ENCODE measurements around the gene FOXP1. TPM values are rescaled to one million over a fixed set of nuclear protein-coding genes. Genes with fewer than 3 reads are reported as not detected.

Gene FOXP1
- total and polyA plus RNA-seq, 2 experiments from 2014 or later, result 76.8 to 99.8 TPM

- H3K36me3 ChIP-seq (replicated peaks; ENCODE audit: insufficient read depth, low read depth), result no peaks in the 10 kb centered on the region
- no peak for DNase-seq (ENCODE audit: low spot score)
- no peak for TF ChIP-seq CTCF (IDR thresholded peaks at IDR 0.05; ENCODE audit: poor library complexity)
- no peak for TF ChIP-seq EZH2phosphoT487 (IDR thresholded peaks at IDR 0.05; ENCODE audit: low read depth, severe bottlenecking, unreplicated experiment)
- TF ChIP-seq EZH2 (IDR thresholded peaks at IDR 0.05; ENCODE audit: borderline replicate concordance), result no peak
- no peak overlapping the region for H3K27ac ChIP-seq
- H2AFZ ChIP-seq, result no peak overlapping the region
- no peaks in the 10 kb centered on the region for H3K9me3 ChIP-seq (ENCODE audit: low read depth)
- H3K4me3 ChIP-seq, result no peak overlapping the region
- no peaks in the 10 kb centered on the region for H3K4me1 ChIP-seq (ENCODE audit: insufficient read depth)
- H3K79me2 ChIP-seq, result peaks cover 25% of the 10 kb centered on the region
- H4K20me1 ChIP-seq (ENCODE audit: insufficient read depth, poor library complexity, severe bottlenecking), result no peaks in the 10 kb centered on the region
- H3K9me2 ChIP-seq (replicated peaks; ENCODE audit: insufficient read depth), result no peaks in the 10 kb centered on the region
- no peak overlapping the region for H3K4me2 ChIP-seq
- no peaks in the 10 kb centered on the region for H3K27me3 ChIP-seq
Measured at GRCh38 chr3:71374582-71374981, 208.9 kb downstream of the FOXP1 start.

- Histone ChIP-seq H3K27ac (peak overlapping the region; percentile 2), H3K4me3 (no peak overlapping the region), H3K9me2 (replicated peaks; ENCODE audit: insufficient read depth) (no peaks in the 10 kb centered on the region), H2AFZ (no peak overlapping the region), H3K9me3 (ENCODE audit: low read depth) (no peaks in the 10 kb centered on the region), H3K4me1 (ENCODE audit: insufficient read depth) (no peaks in the 10 kb centered on the region), H4K20me1 (ENCODE audit: insufficient read depth, poor library complexity, severe bottlenecking) (no peaks in the 10 kb centered on the region), H3K27me3 (no peaks in the 10 kb centered on the region), H3K36me3 (replicated peaks; ENCODE audit: insufficient read depth, low read depth) (no peaks in the 10 kb centered on the region), H3K4me2 (no peak overlapping the region), H3K79me2 (peaks cover 34% of the 10 kb centered on the region)
- WGBS (ENCODE audit: low lambda C conversion rate, missing lambda C conversion rate), result 81% methylated on average over 6 of the region's 6 CpGs
- no peak for TF ChIP-seq EZH2phosphoT487 (IDR thresholded peaks at IDR 0.05; ENCODE audit: low read depth, severe bottlenecking, unreplicated experiment)
- no peak for TF ChIP-seq CTCF (IDR thresholded peaks at IDR 0.05; ENCODE audit: poor library complexity)
- TF ChIP-seq EZH2 (IDR thresholded peaks at IDR 0.05; ENCODE audit: borderline replicate concordance), result no peak
- no peak for DNase-seq (ENCODE audit: low spot score)
Measured at GRCh38 chr3:71372911-71373637, 210.5 kb downstream of the FOXP1 start.

GRCh38 chr3:71372241-71372768, 211.2 kb downstream of the FOXP1 start:
- H3K4me2 ChIP-seq, result peak overlapping the region; percentile 52
- H3K27me3 ChIP-seq, result no peaks in the 10 kb centered on the region
- peaks cover 38% of the 10 kb centered on the region for H3K79me2 ChIP-seq
- no peaks in the 10 kb centered on the region for H3K9me3 ChIP-seq (ENCODE audit: low read depth)
- no peaks in the 10 kb centered on the region for H3K4me1 ChIP-seq (ENCODE audit: insufficient read depth)
- peak; percentile 64 for DNase-seq (ENCODE audit: low spot score)
- TF ChIP-seq EZH2 (IDR thresholded peaks at IDR 0.05; ENCODE audit: borderline replicate concordance), result no peak
- TF ChIP-seq EZH2phosphoT487 (IDR thresholded peaks at IDR 0.05; ENCODE audit: low read depth, severe bottlenecking, unreplicated experiment), result no peak
- H3K9me2 ChIP-seq (replicated peaks; ENCODE audit: insufficient read depth), result no peaks in the 10 kb centered on the region
- H3K27ac ChIP-seq, result peak overlapping the region; percentile 49
- H3K4me3 ChIP-seq, result no peak overlapping the region
- H3K36me3 ChIP-seq (replicated peaks; ENCODE audit: insufficient read depth, low read depth), result no peaks in the 10 kb centered on the region
- no peaks in the 10 kb centered on the region for H4K20me1 ChIP-seq (ENCODE audit: insufficient read depth, poor library complexity, severe bottlenecking)
- WGBS (ENCODE audit: low lambda C conversion rate, missing lambda C conversion rate), result 69% methylated on average over 11 of the region's 11 CpGs
- H2AFZ ChIP-seq, result no peak overlapping the region

GRCh38 chr3:71371282-71371681, 212.2 kb downstream of the FOXP1 start:
- no peak for TF ChIP-seq EZH2phosphoT487 (IDR thresholded peaks at IDR 0.05; ENCODE audit: low read depth, severe bottlenecking, unreplicated experiment)
- TF ChIP-seq EZH2 (IDR thresholded peaks at IDR 0.05; ENCODE audit: borderline replicate concordance), result no peak
- no peak for TF ChIP-seq CTCF (IDR thresholded peaks at IDR 0.05; ENCODE audit: poor library complexity)
- Histone ChIP-seq H3K36me3 (replicated peaks; ENCODE audit: insufficient read depth, low read depth) (no peaks in the 10 kb centered on the region), H3K27me3 (no peaks in the 10 kb centered on the region), H4K20me1 (ENCODE audit: insufficient read depth, poor library complexity, severe bottlenecking) (no peaks in the 10 kb centered on the region), H3K27ac (no peak overlapping the region), H3K9me2 (replicated peaks; ENCODE audit: insufficient read depth) (no peaks in the 10 kb centered on the region), H3K4me2 (no peak overlapping the region), H3K4me3 (no peak overlapping the region), H3K9me3 (ENCODE audit: low read depth) (no peaks in the 10 kb centered on the region), H3K4me1 (ENCODE audit: insufficient read depth) (no peaks in the 10 kb centered on the region), H2AFZ (no peak overlapping the region), H3K79me2 (peaks cover 44% of the 10 kb centered on the region)
- DNase-seq (ENCODE audit: low spot score), result no peak
- 93% methylated on average over 6 of the region's 6 CpGs for WGBS (ENCODE audit: low lambda C conversion rate, missing lambda C conversion rate)
